ENCODE data around the gene SOD1. TPM values are rescaled to one million over a fixed set of nuclear protein-coding genes. Genes with fewer than 3 reads are reported as not detected.

The SOD1 gene
- total RNA-seq, 1 experiment from 2014 or later = 288 TPM

DNA sequence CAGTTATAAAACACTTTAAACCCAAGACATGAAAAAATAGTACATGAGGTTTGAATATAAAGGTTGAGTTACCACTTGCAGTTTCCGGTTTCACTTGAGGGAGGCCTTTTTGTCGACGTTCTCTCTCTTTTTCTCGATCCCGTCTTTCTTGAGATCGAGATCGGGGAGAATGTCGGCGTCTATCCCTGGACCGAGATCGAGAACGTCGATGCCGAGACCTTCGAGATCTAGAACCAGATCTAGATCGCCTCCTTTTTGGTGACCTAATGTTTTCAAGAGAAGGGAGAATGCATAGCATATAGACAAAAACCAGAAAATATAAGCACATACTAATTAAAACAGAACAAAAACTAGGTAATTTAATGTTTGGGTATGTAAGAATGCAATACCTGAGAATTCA, 33.7 kb downstream of the SOD1 start:
- POLR2A ChIA-PET (ENCODE audit: unreplicated experiment) = no interaction called here
- H2AFZ ChIP-seq = no peak overlapping the region
- BruUV-seq (replicated peaks) = no TSS peak

GRCh38 chr21:31696424-31696823, 36.9 kb downstream of the SOD1 start:
- intact Hi-C loops (cut with micrococcal nuclease; ENCODE audit: unreplicated experiment) = no loop called here
- no TSS peak for BruUV-seq (replicated peaks)
- Histone ChIP-seq H3K36me3 (ENCODE audit: low read depth) (peaks cover 28% of the 10 kb centered on the region), H3K4me2 (no peak overlapping the region), H2AFZ (no peak overlapping the region), H3K9me2 (ENCODE audit: insufficient read depth) (no peaks in the 10 kb centered on the region), H3K27me3 (ENCODE audit: insufficient read depth, low read depth) (no peaks in the 10 kb centered on the region), H3K4me1 (replicated peaks; ENCODE audit: insufficient read depth) (no peaks in the 10 kb centered on the region), H3K27ac (no peak overlapping the region), H4K20me1 (ENCODE audit: insufficient read depth) (no peaks in the 10 kb centered on the region), H3K79me2 (ENCODE audit: low read depth) (no peaks in the 10 kb centered on the region), H3F3A (ENCODE audit: insufficient read depth, low read depth) (no peaks in the 10 kb centered on the region), H3K4me3 (no peak overlapping the region), H3K9me3 (ENCODE audit: insufficient read depth, low read depth) (no peaks in the 10 kb centered on the region)
- TF ChIP-seq CTCF (conservative IDR thresholded peaks at IDR 0.05) = no peak
- no peak for TF ChIP-seq EZH2 (IDR thresholded peaks at IDR 0.05; ENCODE audit: low read depth)
- ChIA-PET CTCF (no interaction called here), POLR2A (ENCODE audit: unreplicated experiment) (no interaction called here)
- DNase-seq = no peak

More for the DNA sequence above, 33.7 kb downstream of the SOD1 start:
- no peaks in the 10 kb centered on the region for H4K20me1 ChIP-seq (ENCODE audit: insufficient read depth)
- H3K36me3 ChIP-seq (ENCODE audit: low read depth) = peaks cover 24% of the 10 kb centered on the region
- intact Hi-C loops (cut with micrococcal nuclease; ENCODE audit: unreplicated experiment) = no loop called here
- DNase-seq = no peak
- H3K27me3 ChIP-seq (ENCODE audit: insufficient read depth, low read depth) = no peaks in the 10 kb centered on the region
- H3K9me2 ChIP-seq (ENCODE audit: insufficient read depth) = no peaks in the 10 kb centered on the region
- no peaks in the 10 kb centered on the region for H3K4me1 ChIP-seq (replicated peaks; ENCODE audit: insufficient read depth)
- H3K27ac ChIP-seq = no peak overlapping the region
- H3K9me3 ChIP-seq (ENCODE audit: insufficient read depth, low read depth) = no peaks in the 10 kb centered on the region
- CTCF ChIA-PET = no interaction called here
- no peak overlapping the region for H3K4me3 ChIP-seq
- no peaks in the 10 kb centered on the region for H3F3A ChIP-seq (ENCODE audit: insufficient read depth, low read depth)
- no peaks in the 10 kb centered on the region for H3K79me2 ChIP-seq (ENCODE audit: low read depth)
- no peak for TF ChIP-seq CTCF (conservative IDR thresholded peaks at IDR 0.05)
- TF ChIP-seq EZH2 (IDR thresholded peaks at IDR 0.05; ENCODE audit: low read depth) = no peak
- H3K4me2 ChIP-seq = no peak overlapping the region

- no peak for DNase-seq
- Histone ChIP-seq H3K36me3 (ENCODE audit: low read depth) (peaks cover 15% of the 10 kb centered on the region; the same call in 1 of the 2 replicates), H3K9me2 (ENCODE audit: insufficient read depth) (no peaks in the 10 kb centered on the region), H4K20me1 (ENCODE audit: insufficient read depth) (no peaks in the 10 kb centered on the region; the same call in 1 of the 2 replicates), H3K4me2 (no peak overlapping the region), H3K27ac (no peak overlapping the region), H3K9me3 (ENCODE audit: insufficient read depth, low read depth) (no peaks in the 10 kb centered on the region), H3K79me2 (ENCODE audit: low read depth) (no peaks in the 10 kb centered on the region), H3F3A (ENCODE audit: insufficient read depth, low read depth) (no peaks in the 10 kb centered on the region), H3K27me3 (ENCODE audit: insufficient read depth, low read depth) (no peaks in the 10 kb centered on the region), H3K4me3 (no peak overlapping the region), H2AFZ (no peak overlapping the region), H3K4me1 (replicated peaks; ENCODE audit: insufficient read depth) (no peaks in the 10 kb centered on the region)
- POLR2A ChIA-PET (ENCODE audit: unreplicated experiment) = interaction anchor here (0.6 kb wide), 1 partner anchor 1073 kb away, joined by 18 read pairs; the partner anchor contains the start of gene PAXBP1
- no TSS peak for BruUV-seq (replicated peaks)
- CTCF ChIA-PET = interaction anchor here (0.6 kb wide), 1 partner anchor 54 kb away, joined by 4 read pairs; no protein-coding TSS in a partner anchor
- TF ChIP-seq CTCF (conservative IDR thresholded peaks at IDR 0.05) = no peak
- TF ChIP-seq EZH2 (IDR thresholded peaks at IDR 0.05; ENCODE audit: low read depth) = no peak
- intact Hi-C loops (cut with micrococcal nuclease; ENCODE audit: unreplicated experiment) = no loop called here
Observed at GRCh38 chr21:31698461-31698860, 39.0 kb downstream of the SOD1 start.
